ENCODE measurements around the gene GTF2IRD1. TPM values are rescaled to one million over a fixed set of nuclear protein-coding genes. Genes with fewer than 3 reads are reported as not detected.

GTF2IRD1 gene
- total and polyA plus RNA-seq, 2 of the 13 experiments (the other 11 are each of a cell fraction or from before 2014, with no cell fraction given) = 16.5 to 26.7 TPM

DNA sequence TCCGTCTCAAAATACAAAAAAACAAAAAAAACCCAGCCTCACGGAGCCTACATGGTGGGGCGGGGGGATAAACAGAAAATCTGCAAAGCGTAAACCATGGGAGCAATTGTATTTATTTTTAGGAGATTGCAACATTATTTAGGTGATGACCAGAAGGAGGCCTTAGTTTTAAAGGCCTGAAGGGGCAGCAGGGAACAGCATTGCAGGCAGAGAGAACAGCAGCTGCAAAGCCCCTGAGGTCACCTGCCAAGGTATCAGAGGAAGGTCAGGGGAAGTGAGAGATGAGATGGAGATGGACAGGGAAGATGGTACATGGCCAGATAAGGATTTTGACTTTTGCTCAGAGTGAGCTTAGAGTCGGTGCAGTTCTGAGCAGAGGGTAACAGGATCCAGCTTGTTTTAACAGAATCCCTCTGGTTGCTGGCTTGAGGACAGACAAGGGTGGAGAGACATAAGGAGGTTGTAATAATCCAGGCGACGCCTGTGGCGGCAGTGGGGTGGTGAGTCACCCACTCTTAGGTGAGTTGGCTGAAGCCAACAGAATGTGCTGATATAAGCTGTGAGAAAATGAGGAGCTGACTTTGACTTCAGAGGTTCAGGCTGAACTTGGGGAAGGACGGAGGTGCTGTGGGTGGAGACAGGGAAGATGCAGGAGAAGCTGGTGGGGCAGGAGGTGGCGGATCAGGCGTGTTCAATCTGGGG is 121.5 kb downstream of the GTF2IRD1 start:
- Histone ChIP-seq H3K4me1 (ENCODE audit: insufficient read depth, low read length) (peaks cover 16% of the 10 kb centered on the region), H3K79me2 (ENCODE audit: insufficient read depth, low read length) (no peaks in the 10 kb centered on the region), H3K4me2 (ENCODE audit: low read depth, low read length) (no peak overlapping the region), H3K27me3 (ENCODE audit: control insufficient read depth in 1 of 2, insufficient read depth in 2 of 2, low read length in 2 of 2) (no peaks in the 10 kb centered on the region), H3K36me3 (replicated peaks in 1 of 2; ENCODE audit: control insufficient read depth in 1 of 2, insufficient read depth in 2 of 2, low read length in 2 of 2) (no peaks in the 10 kb centered on the region), H3K9me3 (ENCODE audit: low read length) (no peaks in the 10 kb centered on the region), H2AFZ (ENCODE audit: low read length) (no peak overlapping the region), H3K9ac (ENCODE audit: insufficient read depth, low read depth, low read length) (no peak overlapping the region), H3K27ac (ENCODE audit: extremely low read length, insufficient read depth, low read length) (no peak overlapping the region), H3K4me3 (replicated peaks in 1 of 3; ENCODE audit: insufficient read depth in 1 of 3, low read depth in 2 of 3, low read length in 3 of 3) (no peak overlapping the region), H4K20me1 (ENCODE audit: insufficient read depth, low read length) (no peaks in the 10 kb centered on the region)
- intact Hi-C loops (cut with micrococcal nuclease; ENCODE audit: unreplicated experiment) = no loop called here
- no peak for TF ChIP-seq ZNF737 (CRISPR knock-in tag; IDR thresholded peaks at IDR 0.05; ENCODE audit: borderline replicate concordance)
- TF ChIP-seq, protein P1, sequence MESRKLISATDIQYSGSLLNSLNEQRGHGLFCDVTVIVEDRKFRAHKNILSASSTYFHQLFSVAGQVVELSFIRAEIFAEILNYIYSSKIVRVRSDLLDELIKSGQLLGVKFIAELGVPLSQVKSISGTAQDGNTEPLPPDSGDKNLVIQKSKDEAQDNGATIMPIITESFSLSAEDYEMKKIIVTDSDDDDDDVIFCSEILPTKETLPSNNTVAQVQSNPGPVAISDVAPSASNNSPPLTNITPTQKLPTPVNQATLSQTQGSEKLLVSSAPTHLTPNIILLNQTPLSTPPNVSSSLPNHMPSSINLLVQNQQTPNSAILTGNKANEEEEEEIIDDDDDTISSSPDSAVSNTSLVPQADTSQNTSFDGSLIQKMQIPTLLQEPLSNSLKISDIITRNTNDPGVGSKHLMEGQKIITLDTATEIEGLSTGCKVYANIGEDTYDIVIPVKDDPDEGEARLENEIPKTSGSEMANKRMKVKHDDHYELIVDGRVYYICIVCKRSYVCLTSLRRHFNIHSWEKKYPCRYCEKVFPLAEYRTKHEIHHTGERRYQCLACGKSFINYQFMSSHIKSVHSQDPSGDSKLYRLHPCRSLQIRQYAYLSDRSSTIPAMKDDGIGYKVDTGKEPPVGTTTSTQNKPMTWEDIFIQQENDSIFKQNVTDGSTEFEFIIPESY (CRISPR knock-in tag; IDR thresholded peaks at IDR 0.05) = peak; percentile 69; the same call in 1 of the 2 replicates
- no peak for TF ChIP-seq MLLT10 (CRISPR knock-in tag; IDR thresholded peaks at IDR 0.05)
- no peak for TF ChIP-seq FOXJ3 (CRISPR knock-in tag; IDR thresholded peaks at IDR 0.05; ENCODE audit: borderline replicate concordance)
- TF ChIP-seq CEBPG (CRISPR knock-in tag; IDR thresholded peaks at IDR 0.05) = no peak
- TF ChIP-seq, protein P2, sequence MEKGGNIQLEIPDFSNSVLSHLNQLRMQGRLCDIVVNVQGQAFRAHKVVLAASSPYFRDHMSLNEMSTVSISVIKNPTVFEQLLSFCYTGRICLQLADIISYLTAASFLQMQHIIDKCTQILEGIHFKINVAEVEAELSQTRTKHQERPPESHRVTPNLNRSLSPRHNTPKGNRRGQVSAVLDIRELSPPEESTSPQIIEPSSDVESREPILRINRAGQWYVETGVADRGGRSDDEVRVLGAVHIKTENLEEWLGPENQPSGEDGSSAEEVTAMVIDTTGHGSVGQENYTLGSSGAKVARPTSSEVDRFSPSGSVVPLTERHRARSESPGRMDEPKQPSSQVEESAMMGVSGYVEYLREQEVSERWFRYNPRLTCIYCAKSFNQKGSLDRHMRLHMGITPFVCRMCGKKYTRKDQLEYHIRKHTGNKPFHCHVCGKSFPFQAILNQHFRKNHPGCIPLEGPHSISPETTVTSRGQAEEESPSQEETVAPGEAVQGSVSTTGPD (CRISPR knock-in tag; IDR thresholded peaks at IDR 0.05) = no peak
- TF ChIP-seq GLI4 (CRISPR knock-in tag; IDR thresholded peaks at IDR 0.05; ENCODE audit: borderline replicate concordance) = no peak
- TF ChIP-seq ZNF331 (CRISPR knock-in tag; IDR thresholded peaks at IDR 0.05) = no peak
- no peak for TF ChIP-seq RAD51 (IDR thresholded peaks at IDR 0.05; ENCODE audit: borderline replicate concordance)
- TF ChIP-seq ZMYM3 (CRISPR knock-in tag; IDR thresholded peaks at IDR 0.05) = peak; percentile 55
- TF ChIP-seq ZNF670 (CRISPR knock-in tag; IDR thresholded peaks at IDR 0.05; ENCODE audit: borderline replicate concordance) = no peak
- TF ChIP-seq DNMT3B (CRISPR knock-in tag; conservative IDR thresholded peaks at IDR 0.05) = no peak
- no peak for TF ChIP-seq SP1 (IDR thresholded peaks at IDR 0.05)
- no peak for TF ChIP-seq SP1 (CRISPR knock-in tag; IDR thresholded peaks at IDR 0.05)
- TF ChIP-seq RELA (CRISPR knock-in tag; IDR thresholded peaks at IDR 0.05) = no peak
- WGBS (ENCODE audit: low lambda C conversion rate) = 96% methylated on average over 11 of the region's 11 CpGs
- CTCF ChIA-PET (ENCODE audit: low intra/inter-chr PET ratio, low total read pairs) = no interaction called here
- DNase-seq (ENCODE audit: low spot score) (no peak), FAIRE-seq (no peak), ATAC-seq (no peak)
- no TSS peak for BruUV-seq (replicated peaks)
- POLR2A ChIA-PET = no interaction called here
- in situ Hi-C loops (cut with HindIII; ENCODE audit: extremely low pct_ligation_motif_present, low pct_unique_long_range_greater_than_20kb) = no loop called here
